Neural cell (in vitro differentiated cells): Measurements from ENCODE around the gene FXYD2.

Source experiments
- CTCF ChIP-seq: fragments of 450-650 bp; IDR thresholded peaks from 2 replicates; pipeline ENCODE4 v1.5.1; 2014; ENCODE audit warnings: antibody characterized with exemption, mild to moderate bottlenecking, moderate library complexity; ENCODE audit not compliant: poor library complexity, severe bottlenecking
- EP300 ChIP-seq: fragments of 450-650 bp; conservative IDR thresholded peaks from 2 replicates; pipeline ENCODE4 v1.6.1; 2014; ENCODE audit warnings: antibody characterized with exemption, mild to moderate bottlenecking, moderate library complexity; ENCODE audit not compliant: poor library complexity, severe bottlenecking

GRCh38 chr11:117872420-117872961 lies 47.9 kb upstream of the FXYD2 start:
- no peak for TF ChIP-seq CTCF
- TF ChIP-seq EP300: no peak
